IMR-90 (cell line): ENCODE measurements around the gene ARSB.
A peak's percentile ranks its signal among the peaks of the same experiment; 100 is the strongest.

ENCODE experiments used
- POLR2A ChIP-seq: IDR thresholded peaks from 2 replicates; pipeline ENCODE4 v1.6.1; 2012; ENCODE audit warnings: mild to moderate bottlenecking, low read depth, low read length
- RCOR1 ChIP-seq: IDR thresholded peaks from 2 replicates; pipeline ENCODE4 v1.6.1; 2012; ENCODE audit warnings: mild to moderate bottlenecking, low read length, improper control_type of control experiment; ENCODE audit not compliant: insufficient replicate concordance
- TF ChIP-seq, protein P1 (sequence below): fragments of 150-350 bp; IDR thresholded peaks from 2 replicates; pipeline ENCODE4 v1.6.1; 2016; ENCODE audit warnings: low read depth, mild to moderate bottlenecking, low read length, moderate library complexity, borderline replicate concordance
- TF ChIP-seq, protein P2 (sequence below): conservative IDR thresholded peaks from 2 replicates; pipeline ENCODE4 v1.5.1; 2012; ENCODE audit warnings: mild to moderate bottlenecking, low read depth, low read length, improper control_type of control experiment

DNA sequence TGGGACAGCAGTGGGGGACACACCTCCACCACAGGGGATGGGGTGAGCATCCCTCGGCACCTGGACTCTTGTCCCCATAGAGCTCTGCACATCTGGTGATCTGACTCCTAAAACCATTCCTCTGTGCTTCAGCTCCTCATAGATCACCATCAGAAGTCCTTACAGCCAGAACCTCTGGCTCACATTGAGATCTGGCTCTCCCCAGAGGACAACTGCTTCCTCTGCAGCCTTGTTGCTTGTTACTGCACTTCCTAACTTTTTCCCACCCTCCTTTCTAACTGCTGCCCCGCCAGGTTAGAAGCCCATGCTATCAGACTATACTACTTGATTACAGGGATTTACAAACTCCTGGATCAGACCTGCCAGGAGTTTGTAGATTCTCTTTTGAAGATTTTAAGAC is 64.5 kb downstream of the ARSB start:
- TF ChIP-seq, protein P1, sequence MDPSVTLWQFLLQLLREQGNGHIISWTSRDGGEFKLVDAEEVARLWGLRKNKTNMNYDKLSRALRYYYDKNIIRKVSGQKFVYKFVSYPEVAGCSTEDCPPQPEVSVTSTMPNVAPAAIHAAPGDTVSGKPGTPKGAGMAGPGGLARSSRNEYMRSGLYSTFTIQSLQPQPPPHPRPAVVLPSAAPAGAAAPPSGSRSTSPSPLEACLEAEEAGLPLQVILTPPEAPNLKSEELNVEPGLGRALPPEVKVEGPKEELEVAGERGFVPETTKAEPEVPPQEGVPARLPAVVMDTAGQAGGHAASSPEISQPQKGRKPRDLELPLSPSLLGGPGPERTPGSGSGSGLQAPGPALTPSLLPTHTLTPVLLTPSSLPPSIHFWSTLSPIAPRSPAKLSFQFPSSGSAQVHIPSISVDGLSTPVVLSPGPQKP: no peak
- TF ChIP-seq, protein P2, sequence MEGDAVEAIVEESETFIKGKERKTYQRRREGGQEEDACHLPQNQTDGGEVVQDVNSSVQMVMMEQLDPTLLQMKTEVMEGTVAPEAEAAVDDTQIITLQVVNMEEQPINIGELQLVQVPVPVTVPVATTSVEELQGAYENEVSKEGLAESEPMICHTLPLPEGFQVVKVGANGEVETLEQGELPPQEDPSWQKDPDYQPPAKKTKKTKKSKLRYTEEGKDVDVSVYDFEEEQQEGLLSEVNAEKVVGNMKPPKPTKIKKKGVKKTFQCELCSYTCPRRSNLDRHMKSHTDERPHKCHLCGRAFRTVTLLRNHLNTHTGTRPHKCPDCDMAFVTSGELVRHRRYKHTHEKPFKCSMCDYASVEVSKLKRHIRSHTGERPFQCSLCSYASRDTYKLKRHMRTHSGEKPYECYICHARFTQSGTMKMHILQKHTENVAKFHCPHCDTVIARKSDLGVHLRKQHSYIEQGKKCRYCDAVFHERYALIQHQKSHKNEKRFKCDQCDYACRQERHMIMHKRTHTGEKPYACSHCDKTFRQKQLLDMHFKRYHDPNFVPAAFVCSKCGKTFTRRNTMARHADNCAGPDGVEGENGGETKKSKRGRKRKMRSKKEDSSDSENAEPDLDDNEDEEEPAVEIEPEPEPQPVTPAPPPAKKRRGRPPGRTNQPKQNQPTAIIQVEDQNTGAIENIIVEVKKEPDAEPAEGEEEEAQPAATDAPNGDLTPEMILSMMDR: peak; percentile 55
- TF ChIP-seq POLR2A: no peak
- no peak for TF ChIP-seq RCOR1
